Stimulated activated CD4-positive, alpha-beta T cell treated with anti-CD3 and anti-CD28 coated beads, Interleukin-15, amount 100 ng/mL, for 1 hour (primary cell): ENCODE measurements around the gene P2RX6.

ENCODE experiments used
- DNase-seq, 2 donors: peaks; one replicate each; pipeline ENCODE4 v3.0.0-alpha.2; 2020; ENCODE audit warnings: low read depth in 1 of 2, low spot score in 1 of 2

Gene P2RX6

GRCh38 chr22:21012446-21013407 lies 2.2 kb upstream of the P2RX6 start:
- no peak for DNase-seq

- no peak for DNase-seq
These were observed 1.2 kb upstream of the P2RX6 start for GRCh38 chr22:21013657-21014201.

- peak; percentile 67 to 69 for DNase-seq
These were observed 701 bp upstream of the P2RX6 start for GRCh38 chr22:21014202-21014725.

- no peak for DNase-seq
These were observed 571 bp downstream of the P2RX6 start for GRCh38 chr22:21015466-21016006.

GRCh38 chr22:21016644-21017420 lies 1.9 kb downstream of the P2RX6 start:
- DNase-seq: no peak

- DNase-seq: no peak
These were observed 3.3 kb downstream of the P2RX6 start for GRCh38 chr22:21018314-21018713.

- DNase-seq: no peak
These were observed 6.0 kb downstream of the P2RX6 start for GRCh38 chr22:21020802-21021429.

- DNase-seq: no peak
These were observed 7.5 kb downstream of the P2RX6 start for GRCh38 chr22:21022507-21022906.

- DNase-seq: no peak
These were observed 8.1 kb downstream of the P2RX6 start for GRCh38 chr22:21022955-21023614.

GRCh38 chr22:21025266-21025665 lies 10.3 kb downstream of the P2RX6 start:
- no peak for DNase-seq

- no peak for DNase-seq
These were observed 11.1 kb downstream of the P2RX6 start for GRCh38 chr22:21025763-21026755.

GRCh38 chr22:21026783-21027692 lies 12.1 kb downstream of the P2RX6 start:
- DNase-seq: no peak

GRCh38 chr22:21028277-21029251 lies 13.6 kb downstream of the P2RX6 start:
- no peak for DNase-seq

- DNase-seq: no peak
These were observed 14.6 kb downstream of the P2RX6 start for GRCh38 chr22:21029486-21030025.

GRCh38 chr22:21030032-21030431 lies 15.1 kb downstream of the P2RX6 start:
- DNase-seq: no peak
